Left renal cortex interstitium (tissue), 4 donors: ENCODE results near the gene DLX5. TPM values are rescaled to one million over a fixed set of nuclear protein-coding genes. Genes with fewer than 3 reads are reported as not detected.

ENCODE experiments used
- DNase-seq, 4 donors: peaks; one replicate each; pipeline ENCODE4 v3.0.0-alpha.2; 2013; ENCODE audit warnings: low read depth in 4 of 4, low spot score in 2 of 4, missing footprints in 1 of 4
- polyA plus RNA-seq, 4 donors: library from polyadenylated mRNA; unstranded; fragments of 120-200 nt; gene quantifications; one replicate each; pipeline ENCODE4 v1.2.1, GENCODE V29; 2013; ENCODE audit not compliant: insufficient read length in 4 of 4

DLX5 gene
- polyA plus RNA-seq, 4 donors, result 0.13 TPM; not detected in 3

GRCh38 chr7:96992192-96993005 lies 32.2 kb downstream of the DLX5 start:
- no peak for DNase-seq

- DNase-seq, result no peak
Measured at GRCh38 chr7:96991546-96992191, 33.0 kb downstream of the DLX5 start.

- DNase-seq, result no peak
Measured at GRCh38 chr7:96989859-96990317, 34.7 kb downstream of the DLX5 start.

- DNase-seq, result no peak
Measured at GRCh38 chr7:96989241-96989858, 35.3 kb downstream of the DLX5 start.

DNA sequence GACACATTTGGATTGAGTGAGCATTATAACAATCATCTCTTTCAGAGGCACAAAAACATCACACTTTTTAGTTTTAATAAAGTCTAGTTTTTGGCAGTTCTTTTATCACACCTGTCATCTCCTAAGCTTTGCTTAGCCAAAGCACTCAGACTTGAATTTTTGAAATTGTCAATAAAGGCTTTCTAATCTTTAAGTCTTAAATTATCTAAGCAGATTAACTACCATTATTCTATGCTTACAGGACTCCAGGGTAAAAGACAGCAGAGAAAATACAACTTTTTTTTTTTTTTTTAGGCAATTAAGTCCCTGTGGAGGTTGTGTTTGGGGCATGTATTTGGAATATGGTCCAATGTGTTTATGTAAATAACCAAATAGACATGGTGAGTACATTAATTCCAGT lies 36.9 kb downstream of the DLX5 start:
- DNase-seq, result no peak

- no peak for DNase-seq
Measured at GRCh38 chr7:96986901-96987300, 37.7 kb downstream of the DLX5 start.

- no peak for DNase-seq
Measured at GRCh38 chr7:96985992-96986391, 38.6 kb downstream of the DLX5 start.

DNA sequence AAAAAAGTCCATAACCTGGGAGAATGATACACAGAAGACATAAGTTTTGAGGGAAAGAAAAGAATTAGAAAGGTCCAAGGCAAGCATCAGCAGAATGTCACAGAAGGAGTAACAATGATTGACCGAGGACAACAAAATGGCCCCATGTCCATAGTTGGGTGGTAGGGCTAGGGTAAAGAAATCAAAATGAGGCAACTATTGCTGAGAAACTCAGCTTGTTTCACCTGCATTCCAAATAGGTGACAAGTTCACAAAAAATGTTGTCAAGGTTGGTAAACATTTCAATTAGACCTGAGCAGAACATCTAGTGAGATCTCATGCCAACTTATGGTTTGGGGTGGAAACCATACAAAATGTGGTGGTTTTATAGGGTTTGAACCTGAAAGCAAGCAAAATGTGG lies 42.0 kb downstream of the DLX5 start:
- no peak for DNase-seq

DNA sequence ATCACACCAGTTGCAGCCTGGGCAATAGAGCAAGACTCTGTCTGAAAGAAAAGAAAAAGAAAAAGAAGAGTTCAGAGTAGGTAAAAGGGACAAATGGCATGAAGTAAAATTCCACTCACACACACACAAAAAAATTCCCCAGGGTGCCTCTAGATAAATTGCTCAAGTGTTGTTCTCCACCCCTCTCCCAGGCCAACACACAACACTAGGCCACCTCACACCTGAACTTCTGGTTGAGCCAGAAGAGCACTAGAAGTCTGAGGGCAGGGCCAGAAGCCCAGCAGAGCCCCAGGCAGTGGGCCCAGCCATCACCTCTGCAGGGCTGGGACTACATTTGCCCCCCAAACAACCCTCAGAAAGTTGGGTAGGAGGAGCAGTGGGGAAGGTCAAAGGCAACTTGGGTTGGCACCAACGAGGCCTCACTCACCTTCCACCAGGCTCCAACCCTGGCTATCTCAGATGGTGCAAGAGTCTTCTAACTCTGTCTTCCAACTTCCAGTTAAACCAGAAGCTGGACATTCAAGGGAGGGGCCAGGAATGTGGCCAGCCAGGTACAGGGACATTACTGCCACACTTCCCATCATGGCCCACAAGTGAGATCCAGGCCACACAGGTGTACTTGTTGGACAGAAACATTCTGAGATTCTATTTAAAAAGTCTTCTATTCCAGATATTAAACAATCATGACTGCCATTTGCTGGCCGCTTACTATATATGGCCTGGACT lies 44.9 kb downstream of the DLX5 start:
- DNase-seq, result no peak

GRCh38 chr7:96977445-96977844 lies 47.2 kb downstream of the DLX5 start:
- no peak for DNase-seq

DNA sequence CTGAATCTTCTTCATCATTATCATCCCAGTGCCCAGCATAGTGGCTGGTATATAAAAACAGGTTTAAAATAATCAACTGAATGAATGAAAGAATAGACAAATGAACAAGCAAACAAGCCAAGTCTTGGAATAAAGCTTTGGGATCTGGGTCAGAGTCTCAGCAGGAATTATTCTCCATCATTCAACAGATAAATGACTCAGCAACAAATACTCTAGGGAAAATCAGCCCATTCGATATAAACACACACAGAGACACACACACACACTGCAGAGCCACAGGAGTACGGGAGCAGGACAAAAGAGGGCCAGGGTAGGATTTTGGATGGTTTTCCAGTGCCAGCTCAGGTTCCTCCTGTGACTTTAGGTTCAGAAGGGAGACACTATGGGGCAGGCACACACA lies 48.5 kb downstream of the DLX5 start:
- DNase-seq, result no peak

- DNase-seq, result no peak
Measured at GRCh38 chr7:96973986-96974385, 50.6 kb downstream of the DLX5 start.

GRCh38 chr7:96970739-96971138 lies 53.9 kb downstream of the DLX5 start:
- DNase-seq, result no peak

Other genes with a start within 250 kb of the DLX5 start
- gene DLX6, start 19.3 kb downstream of the DLX5 start, polyA plus RNA-seq, result not detected
- gene SDHAF3, start 92.9 kb upstream of the DLX5 start, polyA plus RNA-seq, result 10 to 100 TPM; 39.8 to 52.5 (median 46.1) TPM